Heart left ventricle (tissue), 13 donors: Measurements from ENCODE around the gene RRM2.

Source experiments
- CTCF ChIP-seq, 12 donors: fragments of 200-600 bp; sonication (generic) in 4 of 12; IDR thresholded peaks; one replicate each; pipeline versions ENCODE4 v1.5.0 to v1.8.0; 2018 to 2022; ENCODE audit warnings: antibody characterized with exemption in 12 of 12, mild to moderate bottlenecking in 5 of 12
- POLR2A ChIP-seq, 2 donors: fragments of 450-650 bp; IDR thresholded peaks; one replicate each; pipeline ENCODE4 v1.6.1; 2017; ENCODE audit warnings: antibody characterized with exemption in 2 of 2, mild to moderate bottlenecking in 2 of 2, moderate library complexity in 2 of 2
- donor health status: ischemic (EF 13 %, LVEDD 7.1; RV severe dilation, severe dysfunction).
- donor health status: DM: no; HTN: yes; CAD: no.
- donor health status: DM: no; HTN: no; CAD: no.
- donor health status: ischemic (EF 25% LVEDD 6.9; RV normal size, moderate dysfunction).
- donor health status: ischemic (EF 25% LVEDD 5.7; RV mildly dilated, moderate dysfunction).
- donor health status: ischemic (EF 35%, LVEDD 5.7; RV mildly dilated, moderate dysfunction).
- donor health status: nonischemic (EF 11% LVEDD 7.7; RV severe dilation, severe dysfunction).
- donor health status: DM: yes; HTN: yes; CAD: no.
- donor health status: PGD.
- donor health status: ischemic (EF 29% LVEDD 5.4; RV normal size, mild dysfunction).
- donor health status: nonischemic (EF 23%, LVEDD 6.1; RV moderate dilation, normal function).

GRCh38 chr2:10171006-10171800, 48.7 kb downstream of the RRM2 start:
- TF ChIP-seq CTCF (IDR thresholded peaks at IDR 0.05) (no peak), POLR2A (IDR thresholded peaks at IDR 0.05) (no peak)
